Stimulated activated CD8-positive, alpha-beta memory T cell treated with anti-CD3 and anti-CD28 coated beads, Interleukin-7, amount 100 ng/mL, for 1 hour (primary cell): ENCODE measurements around the gene HEXIM1.

ENCODE experiments used
- DNase-seq, 2 donors: peaks; one replicate each; pipeline ENCODE4 v3.0.0-alpha.2; 2020; ENCODE audit warnings: low read depth in 2 of 2

Gene HEXIM1, protein sequence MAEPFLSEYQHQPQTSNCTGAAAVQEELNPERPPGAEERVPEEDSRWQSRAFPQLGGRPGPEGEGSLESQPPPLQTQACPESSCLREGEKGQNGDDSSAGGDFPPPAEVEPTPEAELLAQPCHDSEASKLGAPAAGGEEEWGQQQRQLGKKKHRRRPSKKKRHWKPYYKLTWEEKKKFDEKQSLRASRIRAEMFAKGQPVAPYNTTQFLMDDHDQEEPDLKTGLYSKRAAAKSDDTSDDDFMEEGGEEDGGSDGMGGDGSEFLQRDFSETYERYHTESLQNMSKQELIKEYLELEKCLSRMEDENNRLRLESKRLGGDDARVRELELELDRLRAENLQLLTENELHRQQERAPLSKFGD

DNA sequence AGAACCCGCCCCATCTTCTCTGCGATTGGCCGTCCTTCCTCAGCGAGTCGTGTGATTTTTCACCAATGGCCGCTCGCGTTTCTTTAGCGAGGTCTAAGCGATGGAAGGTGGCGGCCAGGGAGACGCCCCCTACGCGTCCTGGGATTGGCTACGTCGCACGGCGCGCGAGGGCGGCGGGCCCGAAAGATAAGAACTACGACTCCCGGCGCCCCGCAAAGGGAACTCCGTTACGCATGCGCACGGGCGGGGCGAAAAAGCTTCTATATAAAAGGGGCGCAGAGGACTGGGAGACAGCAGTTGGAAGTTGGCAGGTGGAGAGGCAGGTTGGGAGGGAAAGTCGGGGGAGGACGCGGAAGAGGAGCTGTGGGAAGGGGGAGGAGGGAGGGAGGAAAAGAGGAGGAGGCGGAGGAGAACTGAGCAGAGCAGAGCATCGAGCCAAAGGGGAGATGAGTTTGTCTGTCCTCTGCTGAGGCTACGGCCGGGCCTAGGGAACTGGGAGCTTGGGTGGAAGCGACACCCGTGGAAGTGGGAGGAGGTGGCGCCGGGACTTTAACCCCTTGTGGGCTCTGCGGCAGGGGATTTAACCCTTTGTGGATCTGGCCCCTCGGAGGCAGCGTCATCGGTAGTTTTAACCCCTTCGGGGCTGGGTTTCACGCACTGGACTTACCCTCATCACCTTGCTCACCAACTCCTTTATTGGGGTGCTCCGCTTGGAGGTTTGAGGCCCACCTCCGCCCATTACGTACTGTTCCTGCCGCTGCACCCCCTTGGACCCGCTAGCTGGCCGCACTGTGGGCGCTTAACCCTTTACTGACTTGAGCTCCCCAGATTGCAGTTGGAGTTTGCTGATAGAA is at the start of gene HEXIM1:
Gene HEXIM1, plus strand, starts transcription at position 293 of the 854 bp plus-strand sequence. CDS start 716 bp downstream, outside the sequence.
- DNase-seq, result peak; percentile 97 to 98

DNA sequence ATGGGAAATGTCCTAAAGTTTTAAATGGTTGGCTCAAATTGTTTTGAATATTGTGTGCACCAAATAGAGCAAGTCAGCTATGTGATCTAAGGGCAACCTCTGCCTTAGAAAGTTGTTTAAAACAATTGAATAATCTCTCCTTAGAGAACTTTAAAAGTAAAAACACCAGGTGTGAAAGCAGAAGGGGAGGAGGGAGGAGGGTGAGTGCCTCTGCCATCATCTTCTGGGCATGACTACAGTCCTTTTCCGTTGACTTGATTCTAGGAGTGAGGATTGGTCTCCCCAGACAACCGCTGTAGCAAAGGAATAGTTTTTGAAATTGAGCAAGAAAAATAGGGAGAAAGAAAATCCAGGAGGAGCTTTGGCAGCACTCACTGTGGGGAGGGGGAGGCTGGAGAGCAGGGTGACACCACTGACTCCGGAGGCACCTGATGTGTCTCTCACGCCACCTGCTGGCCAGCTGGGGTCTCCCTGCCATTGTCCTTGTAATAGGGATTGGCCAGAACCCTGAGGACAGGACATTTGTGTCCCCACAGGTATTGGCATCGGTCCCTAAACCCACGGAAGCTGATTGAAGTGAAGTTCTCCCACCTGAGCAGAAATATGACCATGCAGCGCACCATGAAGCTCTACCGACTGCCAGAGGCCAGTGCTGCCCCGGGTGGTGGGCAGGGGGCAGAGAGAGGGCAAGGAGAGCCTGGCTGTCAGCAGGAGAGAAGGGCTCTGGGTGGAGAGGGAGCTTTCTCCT is 49.2 kb upstream of the HEXIM1 start:
- DNase-seq, result peak; percentile 41 to 59

DNA sequence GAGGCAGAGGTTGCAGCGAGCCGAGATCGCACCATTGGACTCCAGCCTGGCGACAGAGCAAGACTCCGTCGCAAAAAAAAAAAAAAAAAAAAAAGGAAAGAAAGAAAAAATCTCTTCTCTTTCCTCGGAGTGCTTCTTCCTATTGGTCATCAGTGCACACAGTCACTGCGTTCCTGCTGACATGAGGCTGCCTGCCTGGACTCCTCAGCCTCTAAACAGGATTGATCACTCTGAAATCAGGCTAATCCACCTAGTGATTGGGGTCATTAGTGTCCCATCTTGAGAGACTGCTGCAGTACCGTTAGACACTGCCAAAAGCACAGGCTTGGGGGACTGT is 46.8 kb upstream of the HEXIM1 start:
- DNase-seq, result no peak

DNA sequence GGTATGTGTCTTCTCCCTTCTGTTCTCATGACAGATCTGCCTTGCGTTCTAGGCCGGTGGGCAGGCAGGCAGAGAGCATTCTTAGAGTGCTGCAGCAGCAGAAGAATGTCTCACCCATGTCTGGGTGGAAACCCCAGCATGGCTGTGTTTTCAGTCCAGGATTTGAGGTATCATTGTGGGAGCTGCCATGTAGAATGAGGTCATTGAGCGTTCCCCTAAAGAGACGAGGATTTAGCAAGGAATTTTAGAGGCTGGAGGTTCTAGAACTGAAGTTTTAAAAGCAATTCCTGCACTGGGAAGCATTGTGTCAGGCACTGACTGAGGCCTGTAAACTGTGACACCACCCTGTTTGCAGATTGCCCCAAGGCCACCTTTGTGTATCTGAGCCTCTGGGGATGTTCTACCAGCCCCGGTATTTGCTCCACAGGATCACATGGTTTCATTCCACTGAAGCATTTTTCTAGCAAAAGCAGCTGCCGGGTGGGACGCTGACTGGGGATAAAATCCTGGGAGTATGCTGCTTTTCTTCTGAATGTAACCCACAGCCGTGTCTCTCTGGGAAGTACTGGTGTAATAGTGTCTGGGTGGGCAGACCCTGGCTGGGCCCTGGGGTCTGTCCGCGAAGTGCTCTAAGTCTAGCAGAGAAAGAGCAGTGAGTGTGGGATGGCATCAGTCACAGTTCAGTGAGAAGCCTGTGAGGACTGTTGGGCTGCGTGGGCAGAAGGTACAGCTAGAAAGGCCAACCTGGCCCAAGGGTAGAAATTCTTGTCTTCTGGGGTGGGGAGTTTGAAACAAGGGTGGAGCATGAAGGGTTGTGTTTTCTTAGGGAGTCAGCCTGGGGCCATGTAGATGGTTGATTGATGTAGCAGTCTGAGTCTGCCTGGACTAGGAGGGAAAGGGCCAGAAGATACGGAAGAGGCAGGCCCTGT is 46.1 kb upstream of the HEXIM1 start:
- DNase-seq, result no peak

DNA sequence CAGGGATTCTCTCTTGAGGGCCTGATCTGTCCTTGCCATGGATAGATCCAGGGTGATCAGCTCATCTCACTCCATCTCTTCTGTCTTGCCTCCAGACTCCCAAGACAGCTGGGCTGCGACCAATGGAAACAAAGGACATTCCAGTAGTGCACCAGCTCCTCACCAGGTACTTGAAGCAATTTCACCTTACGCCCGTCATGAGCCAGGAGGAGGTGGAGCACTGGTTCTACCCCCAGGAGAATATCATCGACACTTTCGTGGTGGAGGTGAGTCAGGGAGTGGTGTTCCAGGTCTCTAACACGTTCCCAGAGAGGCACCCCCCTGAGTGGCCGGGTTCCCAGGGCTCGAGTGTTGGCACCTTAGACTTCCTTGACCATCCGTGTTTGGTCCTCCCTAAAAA is 45.4 kb upstream of the HEXIM1 start:
- no peak for DNase-seq

DNA sequence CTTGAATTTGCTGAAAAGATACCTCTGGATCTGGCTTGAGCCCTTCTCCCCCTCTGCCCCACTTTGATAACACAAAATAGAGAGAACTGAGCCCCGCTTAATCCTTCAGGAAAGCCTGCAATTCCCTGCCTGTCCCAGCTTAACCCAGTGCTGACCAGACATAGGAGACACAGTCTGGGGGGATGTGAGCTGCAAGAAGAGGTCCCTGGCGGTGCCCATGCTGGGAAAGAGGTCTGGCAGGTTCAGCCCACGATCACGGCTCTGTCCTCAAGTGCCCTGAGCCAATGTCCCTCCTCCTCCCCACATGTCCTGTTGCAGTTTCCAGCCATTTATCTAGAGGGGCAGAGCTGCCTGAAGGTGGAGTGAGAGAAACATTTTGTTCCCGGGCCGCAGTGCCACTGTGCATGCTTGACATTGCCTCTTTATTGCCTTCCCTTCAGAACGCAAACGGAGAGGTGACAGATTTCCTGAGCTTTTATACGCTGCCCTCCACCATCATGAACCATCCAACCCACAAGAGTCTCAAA is 44.9 kb upstream of the HEXIM1 start:
- DNase-seq, result no peak

DNA sequence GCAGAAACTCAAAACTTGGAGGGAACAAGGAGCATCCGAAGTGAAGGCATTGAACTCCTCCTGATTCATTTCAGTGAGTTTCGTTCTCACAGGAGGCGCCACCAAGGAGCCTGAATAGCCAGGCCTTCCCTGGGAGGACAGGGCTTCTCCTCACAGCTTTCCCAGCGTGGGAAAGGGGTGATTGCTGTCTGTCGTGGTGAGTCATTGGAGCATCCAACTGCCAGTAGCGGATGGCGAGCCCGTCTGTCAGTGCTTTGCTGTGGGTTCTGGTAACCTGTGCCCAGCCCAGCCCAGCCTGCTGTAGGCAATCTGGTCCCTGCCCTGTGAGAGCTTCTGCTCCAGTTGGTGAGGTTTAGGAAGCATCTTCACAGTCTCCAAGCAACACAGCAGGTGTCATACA is 44.2 kb upstream of the HEXIM1 start:
- no peak for DNase-seq

DNA sequence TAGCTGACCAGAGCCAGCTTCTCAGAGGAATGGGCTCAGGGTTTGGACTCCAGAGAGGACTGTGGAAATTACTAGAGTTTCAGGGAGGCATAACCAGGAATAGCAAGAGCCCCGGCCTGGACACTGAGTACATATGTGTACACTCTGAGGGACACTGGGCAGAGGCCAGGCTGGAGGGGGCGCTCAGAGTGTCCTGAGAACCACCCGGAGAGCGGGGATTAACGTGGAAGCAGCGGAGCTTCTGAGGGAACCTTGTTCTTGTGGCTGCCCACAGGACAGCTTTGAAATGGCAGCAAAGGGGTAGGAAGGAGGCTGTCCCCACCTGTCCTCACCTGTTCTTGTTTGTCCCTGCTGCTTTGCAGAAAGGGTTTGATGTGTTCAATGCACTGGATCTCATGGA is 43.8 kb upstream of the HEXIM1 start:
- no peak for DNase-seq

DNA sequence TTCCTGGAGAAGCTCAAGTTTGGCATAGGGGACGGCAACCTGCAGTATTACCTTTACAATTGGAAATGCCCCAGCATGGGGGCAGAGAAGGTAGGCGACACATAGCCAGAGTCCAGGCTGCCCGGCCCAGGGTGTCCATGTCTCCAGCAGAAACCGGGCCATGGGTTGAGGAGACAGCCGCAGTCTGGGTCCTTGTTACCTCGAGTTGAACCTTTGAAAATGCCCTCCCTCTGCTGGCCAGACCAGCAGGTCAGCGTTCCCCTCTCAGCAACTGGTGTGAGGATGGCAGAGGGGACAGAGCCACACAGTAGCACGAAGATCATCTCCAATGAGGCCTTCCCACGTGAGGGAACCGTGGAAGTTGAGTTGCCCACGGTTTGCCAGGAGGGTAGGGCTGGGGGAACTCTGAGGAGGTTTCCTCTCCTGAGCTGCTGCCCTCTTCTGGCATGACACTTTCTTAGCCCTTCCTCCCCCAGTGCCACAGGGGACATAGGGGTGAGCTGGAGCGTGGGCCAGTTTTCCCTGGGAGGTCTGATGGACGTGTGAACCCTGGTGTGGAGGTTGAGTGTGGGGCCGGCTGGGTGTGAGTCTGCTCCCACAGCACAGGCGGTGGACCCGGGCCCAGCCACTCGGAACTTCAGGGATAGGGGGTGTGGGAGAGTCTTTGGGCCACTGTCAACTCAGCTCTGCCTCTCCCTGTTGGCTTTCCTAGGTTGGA is 43.2 kb upstream of the HEXIM1 start:
- DNase-seq, result no peak

DNA sequence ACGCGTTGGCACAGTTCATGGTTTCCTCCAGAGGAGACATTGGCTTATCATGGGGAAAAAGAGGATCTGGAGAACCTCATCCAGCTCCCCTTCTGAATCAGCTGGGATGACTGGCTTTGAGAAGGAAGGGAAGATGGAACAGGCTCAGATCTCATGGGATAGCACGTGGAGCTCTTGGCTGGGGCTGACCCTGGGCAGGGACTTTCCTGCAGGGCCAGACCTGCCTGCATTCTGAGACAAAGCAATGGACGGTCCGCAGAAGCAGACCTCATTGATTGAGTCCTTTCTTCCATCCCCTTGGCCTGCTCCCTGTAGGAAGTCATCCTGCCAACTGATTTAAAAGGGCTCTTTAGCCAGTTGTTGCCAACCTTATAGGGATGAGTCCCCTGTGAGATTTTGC is 42.2 kb upstream of the HEXIM1 start:
- DNase-seq, result no peak

DNA sequence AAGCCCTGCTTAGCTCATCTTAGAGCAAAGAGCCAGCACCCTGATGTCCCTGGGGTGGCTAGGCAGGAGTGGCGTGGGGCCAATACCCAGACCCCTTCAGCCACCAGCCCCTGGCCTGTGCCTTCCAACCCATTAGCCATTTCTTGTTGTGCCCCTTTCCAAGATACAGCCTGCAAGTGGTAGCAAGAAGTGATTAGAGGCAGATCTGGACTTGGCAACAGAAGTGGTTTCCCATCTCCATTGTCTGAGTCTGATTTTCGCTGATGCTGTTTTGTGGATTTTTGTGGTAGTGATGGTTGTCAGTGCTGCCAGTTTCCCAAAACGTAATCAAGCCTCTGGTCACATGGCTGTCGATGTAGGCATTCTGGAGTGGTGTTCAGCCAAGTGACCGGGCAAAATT is 41.7 kb upstream of the HEXIM1 start:
- DNase-seq, result no peak

DNA sequence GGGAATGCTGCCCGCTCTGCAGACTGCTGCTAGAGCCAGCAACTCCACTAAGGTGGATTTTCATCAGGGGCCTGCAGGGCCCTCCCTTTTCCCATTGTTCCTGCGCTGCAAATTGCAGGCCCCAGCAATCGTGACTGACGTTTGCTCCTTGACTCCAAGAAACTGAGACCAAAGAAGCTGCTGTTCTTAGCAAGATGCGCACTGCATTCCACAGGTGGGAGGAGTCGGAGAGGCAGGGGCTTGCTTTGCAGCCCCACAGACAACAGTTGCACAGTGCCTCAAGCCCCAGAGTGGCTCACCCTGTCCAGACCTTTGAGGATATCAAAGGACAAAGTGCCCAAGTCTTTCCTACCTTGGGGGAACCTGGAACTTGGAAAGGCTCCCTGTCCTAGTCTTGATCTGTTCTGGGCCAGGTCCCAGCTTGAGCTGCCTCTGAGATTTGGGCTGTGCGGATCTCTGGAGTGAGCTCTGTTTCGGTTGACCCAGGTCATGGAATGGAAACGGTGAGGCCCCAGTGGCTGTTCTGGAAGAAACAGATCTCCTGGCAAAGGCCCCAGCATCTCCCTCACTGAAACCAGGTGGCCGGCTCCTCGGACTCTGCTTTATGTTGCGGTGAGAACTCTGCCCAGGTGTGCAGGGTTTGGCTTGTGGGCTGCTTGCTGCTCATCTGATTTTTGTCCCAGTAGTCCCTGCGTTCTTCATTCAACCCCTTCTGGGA is 40.8 kb upstream of the HEXIM1 start:
- no peak for DNase-seq

DNA sequence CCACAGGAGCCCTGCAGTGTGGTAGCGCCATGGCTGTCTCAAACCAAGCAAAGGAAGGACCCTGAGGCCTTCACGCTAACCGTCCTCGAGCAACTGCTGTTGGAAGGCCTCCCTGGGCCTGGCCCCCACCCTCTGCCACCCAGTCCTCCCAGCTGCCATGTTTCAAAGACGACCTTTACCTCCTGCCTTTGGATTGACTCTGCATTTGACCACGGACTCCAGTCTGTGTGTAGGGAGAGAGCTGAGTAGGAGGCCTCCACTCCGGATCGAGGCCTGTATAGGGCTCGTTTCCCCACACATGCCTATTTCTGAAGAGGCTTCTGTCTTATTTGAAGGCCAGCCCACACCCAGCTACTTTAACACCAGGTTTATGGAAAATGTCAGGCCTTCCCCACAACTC is 40.2 kb upstream of the HEXIM1 start:
- no peak for DNase-seq

DNA sequence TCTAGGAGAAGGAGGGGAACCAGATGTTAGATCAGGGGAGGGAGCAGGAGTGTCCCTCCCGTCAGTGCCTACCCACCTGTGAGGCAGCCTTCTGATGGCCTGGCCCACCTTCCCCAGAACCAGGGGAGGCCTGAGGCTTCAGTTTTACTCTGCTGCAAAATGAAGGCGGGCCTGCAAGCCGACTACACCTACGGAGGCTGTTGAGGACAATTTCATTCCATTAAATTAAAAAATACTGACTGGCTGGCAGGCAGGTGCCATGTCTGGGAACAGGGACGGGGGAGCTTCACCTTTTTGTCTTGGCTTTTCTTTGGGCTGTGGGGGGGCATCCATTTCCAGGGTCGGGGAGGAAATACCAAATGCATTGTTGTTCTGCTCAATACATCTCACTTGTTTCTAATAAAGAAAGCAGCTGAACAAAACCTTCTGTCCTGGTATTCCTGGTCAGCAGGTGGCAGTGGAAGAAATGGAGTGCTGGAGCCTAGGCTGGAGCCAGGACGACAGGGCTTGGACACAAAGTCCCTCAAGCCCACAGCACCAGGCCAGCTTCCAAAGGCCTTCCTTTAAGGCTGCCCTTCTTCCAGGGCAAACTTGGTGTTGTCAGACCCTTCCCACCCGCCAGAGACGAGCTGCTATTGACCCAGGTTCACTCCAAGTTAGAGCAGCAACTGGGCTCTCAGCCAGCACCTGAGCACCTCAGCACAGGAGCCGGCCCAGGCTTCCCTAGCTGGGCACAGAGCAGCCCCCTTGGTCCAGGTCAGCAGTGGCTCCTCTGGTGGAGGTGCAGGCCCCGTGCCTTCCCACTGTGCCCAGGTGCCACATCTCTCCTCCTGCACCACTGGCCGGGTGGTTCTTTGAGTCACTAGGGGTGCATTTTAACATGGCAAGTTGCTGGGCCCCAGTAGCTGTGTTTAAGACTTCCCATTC is 39.4 kb upstream of the HEXIM1 start:
- no peak for DNase-seq

DNA sequence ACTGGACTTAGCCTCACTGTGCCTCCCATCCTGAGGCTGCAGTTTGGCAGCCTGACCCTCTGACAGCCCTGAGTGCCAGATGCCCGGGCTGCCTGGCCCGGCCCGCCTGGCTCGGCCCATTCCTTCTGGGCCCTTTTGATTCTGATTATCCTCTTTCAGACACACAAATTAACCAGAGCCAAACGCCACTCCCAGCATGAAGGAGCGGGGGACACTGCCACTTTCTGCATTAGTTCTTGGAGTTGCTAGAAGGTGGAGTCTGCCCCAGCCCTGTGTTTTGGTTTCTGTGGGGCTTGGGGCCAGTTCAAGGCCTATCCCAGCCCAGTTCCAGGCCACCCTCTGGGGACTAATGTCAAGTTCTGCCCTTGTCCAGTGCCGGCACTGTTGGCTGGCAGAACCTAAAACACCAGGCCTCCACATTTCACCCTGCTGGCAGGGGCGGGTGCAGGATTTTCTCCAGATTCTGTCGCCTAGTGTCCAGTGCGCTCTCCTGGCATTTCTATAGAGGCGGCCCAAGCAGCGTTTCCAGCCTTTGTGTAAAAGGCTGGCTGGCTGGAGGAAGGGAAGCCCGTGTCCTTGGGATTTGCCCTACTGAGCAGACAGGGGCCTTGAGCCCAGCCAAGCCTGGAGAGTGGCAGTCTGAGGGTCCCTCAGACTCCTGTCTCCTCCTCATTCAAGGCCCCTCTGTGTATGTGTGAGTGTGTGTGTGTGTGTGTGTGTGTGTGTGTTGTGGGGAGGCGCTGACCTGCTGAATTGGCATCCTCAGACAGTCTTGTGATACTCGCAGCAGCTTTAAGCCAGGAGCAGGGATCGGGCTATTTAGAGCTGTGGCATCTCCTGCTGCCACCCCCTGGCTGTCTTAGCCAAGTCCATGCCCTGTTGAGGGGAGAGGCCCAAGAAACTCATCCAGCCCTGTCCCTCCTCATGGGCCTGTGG is 37.3 kb upstream of the HEXIM1 start:
- DNase-seq, result no peak

DNA sequence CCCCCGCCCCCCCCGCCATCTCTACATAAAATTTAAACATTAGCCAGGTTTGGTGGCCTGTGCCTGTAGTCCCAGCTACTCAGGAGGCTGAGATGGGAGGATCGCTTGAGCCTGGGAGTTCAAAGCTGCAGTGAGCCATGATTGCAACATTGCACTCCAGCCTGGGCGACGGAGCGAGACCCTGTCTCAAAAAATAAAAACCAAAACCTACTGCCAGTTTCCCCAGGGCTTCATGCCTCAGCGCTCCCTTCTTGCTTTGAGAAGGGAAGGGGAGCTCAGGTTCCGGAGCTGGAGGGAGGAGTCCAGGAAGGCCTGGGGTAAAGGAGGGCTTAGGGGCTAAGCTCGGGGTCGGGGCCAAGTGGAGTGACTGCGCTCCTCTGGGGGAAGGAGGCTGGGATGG is 36.4 kb upstream of the HEXIM1 start:
- no peak for DNase-seq

DNA sequence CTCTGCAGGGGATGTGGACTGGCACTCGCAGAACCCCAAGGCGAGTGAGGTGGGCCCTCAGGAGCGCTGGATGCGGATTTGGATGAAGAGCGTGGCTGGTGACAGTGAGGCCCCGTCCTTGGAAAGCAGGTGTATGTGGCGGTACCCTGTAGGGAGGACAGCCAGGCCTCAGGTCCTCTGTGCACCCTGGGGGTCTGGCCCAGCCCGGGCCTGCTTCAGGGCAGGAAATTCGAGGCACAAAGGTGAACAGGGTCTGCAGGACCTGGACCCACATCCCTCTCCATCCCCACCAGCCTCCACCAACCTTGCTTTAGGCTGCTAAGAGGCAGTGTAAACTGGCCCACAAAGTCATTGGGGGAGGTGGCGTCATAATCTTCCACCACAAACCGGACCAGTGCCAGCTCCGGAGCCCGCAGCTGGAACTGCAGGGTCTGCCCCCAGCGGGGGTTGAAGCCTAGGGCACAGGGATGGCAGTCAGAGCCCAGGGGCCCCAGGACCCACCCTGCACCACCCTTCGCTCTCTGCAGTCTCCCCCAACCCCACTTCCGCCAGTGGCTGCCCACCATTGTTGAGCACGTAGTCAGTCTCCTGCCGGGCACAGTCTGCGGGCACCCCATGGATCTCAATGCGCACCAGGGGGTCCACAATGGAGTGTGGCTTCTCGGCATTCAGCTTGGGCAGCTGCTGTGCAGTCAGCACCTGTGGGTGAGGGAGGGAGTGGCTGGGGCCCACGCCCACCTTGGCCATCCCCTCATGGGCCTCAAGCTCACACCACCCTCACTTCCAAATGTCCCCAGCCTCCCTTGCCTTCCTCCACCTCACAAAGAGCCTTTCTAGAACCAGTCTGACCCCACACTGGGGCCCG is 35.5 kb upstream of the HEXIM1 start:
- no peak for DNase-seq
